ENCODE data around the gene DDX24. TPM values are rescaled to one million over a fixed set of nuclear protein-coding genes. Genes with fewer than 3 reads are reported as not detected.

The DDX24 gene
- total and polyA plus RNA-seq, 2 of the 8 experiments (the other 6 are each of a cell fraction or from before 2014, with no cell fraction given), result 89.0 to 201 TPM

DNA sequence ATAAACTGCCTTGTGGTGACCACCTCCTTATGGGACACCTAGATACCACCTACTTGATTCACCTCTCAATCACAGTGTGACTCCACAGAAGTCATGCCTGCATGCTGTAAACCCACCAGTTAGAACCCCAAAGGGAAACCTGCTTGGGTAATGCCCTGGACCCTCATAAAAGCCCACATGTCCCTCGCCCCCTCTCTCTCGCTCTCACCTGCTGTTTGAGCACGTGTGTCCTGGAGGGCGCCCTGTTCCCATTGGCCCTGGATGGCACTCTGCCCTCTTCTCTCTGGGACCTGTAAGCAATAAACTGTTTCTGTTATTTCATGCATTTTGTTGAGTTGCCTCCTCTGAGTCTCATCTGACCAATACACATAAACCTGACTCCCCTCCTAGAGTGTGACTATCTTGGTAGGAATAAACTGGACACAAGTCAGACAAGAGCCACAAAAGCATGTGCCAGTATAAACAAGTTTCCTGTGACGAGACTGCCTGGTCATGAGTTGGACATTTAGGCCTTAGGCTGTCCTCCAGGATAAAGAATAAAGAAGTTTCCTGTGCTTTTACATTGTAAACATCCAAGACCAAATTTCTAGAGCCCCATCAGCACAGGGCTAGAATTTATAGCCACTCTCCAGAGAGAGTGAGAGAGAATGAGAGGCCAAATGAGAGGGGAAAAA is 39.8 kb upstream of the DDX24 start:
- no peak overlapping the region for H2BK20ac ChIP-seq (ENCODE audit: low read length)
- H4K8ac ChIP-seq (ENCODE audit: extremely low read depth, insufficient read depth, low read length), result no peak overlapping the region
- no peak overlapping the region for H3K4ac ChIP-seq (replicated peaks; ENCODE audit: insufficient read length, low read depth, low read length)
- H4K5ac ChIP-seq (ENCODE audit: insufficient read length, low read depth, low read length), result no peak overlapping the region
- H3K4me3 ChIP-seq (ENCODE audit: extremely low read depth in 1 of 4, insufficient read depth in 2 of 4, low read depth in 3 of 4, low read length in 4 of 4), result no peak overlapping the region
- H2BK12ac ChIP-seq (ENCODE audit: low read depth, low read length), result no peak overlapping the region
- whole genome bisulfite sequencing, 2 experiments (ENCODE audit: extremely low coverage in 1 of 2, insufficient coverage in 1 of 2, insufficient read length in 1 of 2, insufficient replicate concordance in 2 of 2, low coverage in 1 of 2, low lambda C conversion rate in 2 of 2, missing lambda C conversion rate in 1 of 2), result 91% methylated on average over 5 of the region's 5 CpGs; no CpG with 5 or more reads in 1 of the 2 experiments
- H3K36me3 ChIP-seq (ENCODE audit: control insufficient read depth in 2 of 4, insufficient read depth in 4 of 4, low read length in 3 of 4), result no peaks in the 10 kb centered on the region
- FAIRE-seq (no peak), DNase-seq (ENCODE audit: low read depth in 1 of 2, low spot score in 2 of 2) (no peak)
- no peak overlapping the region for H2BK15ac ChIP-seq (ENCODE audit: low read length)
- no peak overlapping the region for H3K14ac ChIP-seq (ENCODE audit: insufficient read length)
- no peak overlapping the region for H3K4me2 ChIP-seq (ENCODE audit: insufficient read depth in 1 of 2, low read depth in 2 of 2, low read length in 2 of 2)
- peaks cover 0 to 2% (median 0%) of the 10 kb centered on the region in 4 experiments; a peak in 2 of 7 replicates for H3K27me3 ChIP-seq (replicated peaks in 1 of 4; ENCODE audit: control insufficient read depth in 3 of 4, extremely low read depth in 1 of 4, insufficient read depth in 3 of 4, low read length in 3 of 4)
- no peak overlapping the region for H3K27ac ChIP-seq (ENCODE audit: low read depth, low read length)
- H2AFZ ChIP-seq (ENCODE audit: low read length), result no peak overlapping the region
- H2BK5ac ChIP-seq (ENCODE audit: low read depth, low read length), result no peak overlapping the region
- H3K9me3 ChIP-seq (ENCODE audit: insufficient read depth in 2 of 2, low read depth in 1 of 2, low read length in 1 of 2), result peaks cover 2 to 7% of the 10 kb centered on the region in 2 experiments; a peak in 1 of 4 replicates
- H3K18ac ChIP-seq (ENCODE audit: extremely low read depth, low read length), result no peak overlapping the region
- no peaks in the 10 kb centered on the region for H3K79me1 ChIP-seq (ENCODE audit: low read depth, low read length)
- no peak overlapping the region for H3K9ac ChIP-seq (replicated peaks in 1 of 4; ENCODE audit: extremely low read depth in 1 of 4, low read depth in 3 of 4, low read length in 3 of 4)
- no peak overlapping the region for H4K91ac ChIP-seq (replicated peaks; ENCODE audit: insufficient read length, low read length)
- H2BK120ac ChIP-seq (replicated peaks; ENCODE audit: low read depth, low read length), result no peak overlapping the region
- no peaks in the 10 kb centered on the region for H4K20me1 ChIP-seq (replicated peaks in 1 of 2; ENCODE audit: control insufficient read depth in 1 of 2, insufficient read depth in 2 of 2, low read length in 2 of 2)
- ChIA-PET POLR2A (ENCODE audit: partially characterized antibody) (no interaction called here), CTCF (ENCODE audit: partially characterized antibody) (no interaction called here)
- H3K4me1 ChIP-seq (replicated peaks in 1 of 4; ENCODE audit: control insufficient read depth in 3 of 4, insufficient read depth in 4 of 4, low read length in 3 of 4), result no peaks in the 10 kb centered on the region
- no peaks in the 10 kb centered on the region for H3K23me2 ChIP-seq (ENCODE audit: low read depth, low read length)
- no peaks in the 10 kb centered on the region for H3K79me2 ChIP-seq (ENCODE audit: control insufficient read depth in 1 of 2, insufficient read depth in 2 of 2, low read length in 2 of 2)
- no peak overlapping the region for H3K23ac ChIP-seq (ENCODE audit: insufficient read length)
- H3K56ac ChIP-seq (replicated peaks; ENCODE audit: insufficient read length, low read depth, low read length), result no peak overlapping the region
- no peak overlapping the region for H2AK5ac ChIP-seq (ENCODE audit: low read depth, low read length)
- TF ChIP-seq RAD21 (IDR thresholded peaks at IDR 0.05 in 1 of 2, conservative IDR thresholded peaks at IDR 0.05 in 1 of 2; ENCODE audit: low read depth in 2 of 2, low read length in 2 of 2) (no peak), EZH2 (IDR thresholded peaks at IDR 0.05; ENCODE audit: low read depth, low read length, severe bottlenecking) (no peak), MAFK (IDR thresholded peaks at IDR 0.05; ENCODE audit: low read depth, low read length) (no peak), HDAC6 (IDR thresholded peaks at IDR 0.05; ENCODE audit: low read depth, low read length) (no peak), TEAD4 (IDR thresholded peaks at IDR 0.05; ENCODE audit: low read depth, low read length) (no peak), ZNF274 (IDR thresholded peaks at IDR 0.05; ENCODE audit: borderline replicate concordance, extremely low read depth, low read length) (no peak), CBX5 (IDR thresholded peaks at IDR 0.05; ENCODE audit: low read depth, low read length) (no peak), KDM5A (IDR thresholded peaks at IDR 0.05; ENCODE audit: low read length) (no peak), POLR2AphosphoS5 (IDR thresholded peaks at IDR 0.05; ENCODE audit: low read depth, low read length) (no peak), TAF7 (optimal IDR thresholded peaks at IDR 0.05; ENCODE audit: borderline replicate concordance, low read depth, low read length) (no peak), SIX5 (IDR thresholded peaks at IDR 0.05; ENCODE audit: low read depth, low read length) (no peak)
- TF ChIP-seq, protein P1, sequence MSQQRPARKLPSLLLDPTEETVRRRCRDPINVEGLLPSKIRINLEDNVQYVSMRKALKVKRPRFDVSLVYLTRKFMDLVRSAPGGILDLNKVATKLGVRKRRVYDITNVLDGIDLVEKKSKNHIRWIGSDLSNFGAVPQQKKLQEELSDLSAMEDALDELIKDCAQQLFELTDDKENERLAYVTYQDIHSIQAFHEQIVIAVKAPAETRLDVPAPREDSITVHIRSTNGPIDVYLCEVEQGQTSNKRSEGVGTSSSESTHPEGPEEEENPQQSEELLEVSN (IDR thresholded peaks at IDR 0.05), result no peak
